HepG2 (cell line): Measurements from ENCODE around the gene CRYGS. TPM values are rescaled to one million over a fixed set of nuclear protein-coding genes. Genes with fewer than 3 reads are reported as not detected.

ENCODE experiments used
- ATAC-seq: fragments of 200-7000 bp; cut with Tn5 transposase; 3 replicates; pipeline ENCODE4 v1.9.1; 2020; ENCODE audit warnings: mild to moderate bottlenecking, moderate library complexity
- BruUV-seq: library from RNA; stranded (reverse); fragments of 400-500 nt; replicated peaks from 2 replicates; lab custom pipeline; 2021; lab: Mats Ljungman, UMichigan
- CTCF ChIA-PET: fragments of 300-600 bp; formaldehyde crosslinking; extraction: SDS; loops from one replicate; lab custom pipeline; 2021; ENCODE audit warnings: low total read pairs, inconsistent platforms, low intra/inter-chr PET ratio; lab: Yijun Ruan, JAX
- POLR2A ChIA-PET: fragments of 350-600 bp; sonication (Branson Sonifier 250); formaldehyde crosslinking; loops from one replicate; lab custom pipeline; 2020; ENCODE audit warnings: antibody characterized with exemption, inconsistent platforms; lab: Yijun Ruan, JAX
- DNase-seq: peaks from one replicate; pipeline ENCODE4 v3.0.0-alpha.2; 2015; ENCODE audit warnings: low spot score
- FAIRE-seq: peaks from 3 replicates; lab custom pipeline; 2011; peaks lifted over from hg19 to GRCh38; lab: Jason Lieb, UNC
- H2AFZ ChIP-seq: one replicate; pipeline ENCODE4 v1.6.1; 2011; ENCODE audit warnings: low read length, inconsistent platforms
- H3K27ac ChIP-seq: fragments of 300-600 bp; 3 replicates; pipeline ENCODE4 v1.8.0; 2011; ENCODE audit warnings: mixed run types, mild to moderate bottlenecking, mixed read lengths, low read length, inconsistent platforms; ENCODE audit not compliant: insufficient read depth; ENCODE audit errors: extremely low read length
- H3K27me3 ChIP-seq, 2 experiments: fragments of 200-600 bp in 1 of 2; 2 replicates in 1 of 2; 3 replicates in 1 of 2; pipeline versions ENCODE4 v1.6.0 to v1.8.0; 2011; ENCODE audit warnings: low read length in 2 of 2, mild to moderate bottlenecking in 2 of 2, moderate library complexity in 2 of 2, inconsistent platforms in 1 of 2; ENCODE audit not compliant: insufficient read depth in 2 of 2, control insufficient read depth in 1 of 2
- H3K36me3 ChIP-seq, 2 experiments: fragments of 200-600 bp in 1 of 2; replicated peaks in 1 of 2; 2 replicates in 1 of 2; 3 replicates in 1 of 2; pipeline versions ENCODE4 v1.5.1 to v1.8.0; 2011; ENCODE audit warnings: low read length in 2 of 2, inconsistent platforms in 1 of 2; ENCODE audit not compliant: insufficient read depth in 2 of 2, control insufficient read depth in 1 of 2
- H3K4me1 ChIP-seq: 2 replicates; pipeline ENCODE4 v1.5.1; 2012; ENCODE audit warnings: low read length, inconsistent platforms; ENCODE audit not compliant: insufficient read depth
- H3K4me2 ChIP-seq: 2 replicates; pipeline ENCODE4 v1.6.0; 2011; ENCODE audit warnings: low read depth, low read length, inconsistent platforms
- H3K4me3 ChIP-seq, 3 experiments: fragments of 200-600 bp in 1 of 3; sonication (generic), shearing (Covaris generic) in 1 of 3; replicated peaks in 1 of 3; 2 replicates each; pipeline ENCODE4 v1.5.1; 2011 to 2016; ENCODE audit warnings: low read length in 3 of 3, inconsistent platforms in 2 of 3, low read depth in 2 of 3, mild to moderate bottlenecking in 2 of 3, control low read depth in 1 of 3, mixed read lengths in 1 of 3; ENCODE audit not compliant: insufficient read depth in 1 of 3
- H3K79me2 ChIP-seq: one replicate; pipeline ENCODE4 v1.6.1; 2011; ENCODE audit warnings: low read length, inconsistent platforms; ENCODE audit not compliant: insufficient read depth
- H3K9ac ChIP-seq: 2 replicates; pipeline ENCODE4 v1.6.0; 2011; ENCODE audit warnings: mild to moderate bottlenecking, low read depth, low read length, inconsistent platforms; ENCODE audit not compliant: insufficient read depth
- H3K9me3 ChIP-seq: 2 replicates; pipeline ENCODE4 v1.5.1; 2012; ENCODE audit warnings: mild to moderate bottlenecking, low read length
- H4K20me1 ChIP-seq: 2 replicates; pipeline ENCODE4 v1.6.0; 2011; ENCODE audit warnings: inconsistent platforms, mild to moderate bottlenecking, low read length, moderate library complexity; ENCODE audit not compliant: insufficient read depth
- CTCF ChIP-seq: sonication (generic); formaldehyde crosslinking; IDR thresholded peaks from 2 replicates; pipeline ENCODE4 v1.5.0; 2020; ENCODE audit warnings: mild to moderate bottlenecking, missing genetic modification reagents, moderate library complexity
- MIER2 ChIP-seq: IDR thresholded peaks from 2 replicates; pipeline ENCODE4 v1.6.1; 2016; ENCODE audit warnings: missing biosample characterization, missing genetic modification reagents
- REST ChIP-seq, 2 experiments: IDR thresholded peaks; 2 replicates each; pipeline ENCODE4 v1.6.1; 2011 to 2012; ENCODE audit warnings: low read length in 2 of 2, borderline replicate concordance in 1 of 2, low read depth in 1 of 2, mild to moderate bottlenecking in 1 of 2, moderate library complexity in 1 of 2
- SP1 ChIP-seq, 2 experiments: fragments of 450-650 bp in 1 of 2; sonication (generic) in 1 of 2; formaldehyde crosslinking in 1 of 2; IDR thresholded peaks; 2 replicates each; pipeline versions ENCODE4 v1.4.0 to v1.6.1; 2016 to 2020; ENCODE audit warnings: missing genetic modification reagents in 1 of 2
- ZNF296 ChIP-seq: sonication (generic); formaldehyde crosslinking; conservative IDR thresholded peaks from 2 replicates; pipeline ENCODE4 v1.5.0; 2020; ENCODE audit warnings: mild to moderate bottlenecking, missing genetic modification reagents
- WGBS: methylation state at CpG from one replicate; pipeline ENCODE4 v1.1.6; 2017; ENCODE audit warnings: low lambda C conversion rate; 5-methylcytosine and 5-hydroxymethylcytosine counted together
- in situ Hi-C: cut with HindIII; loops from 2 replicates; pipeline ENCODE4 v1.10.0; 2017; ENCODE audit warnings: low pct_unique_long_range_greater_than_20kb; ENCODE audit not compliant: extremely low pct_ligation_motif_present
- intact Hi-C: fragments of 100-400 bp; cut with micrococcal nuclease; formaldehyde crosslinking; loops from one replicate; pipeline ENCODE4 v1.10.0; 2022; ENCODE audit not compliant: unreplicated experiment
- polyA plus RNA-seq, 8 experiments: library from polyadenylated mRNA; depleted of rRNA in 3 of 8; stranded (reverse) in 7 of 8; unstranded in 1 of 8; fragments of >200 nt; fragmentation: Illumina TruSeq in 4 of 8; extraction: Trizol in 4 of 8; gene quantifications; 2 replicates each; pipeline versions ENCODE4 v1.2.1 to v1.2.3, GENCODE V29; 2011 to 2016; ENCODE audit warnings: low read depth in 4 of 8, missing spikeins in 1 of 8, mixed read lengths in 1 of 8; ENCODE audit not compliant: insufficient read depth in 1 of 8
- total RNA-seq, 5 experiments: library from RNA; depleted of rRNA; stranded (reverse); fragments of >200 nt; fragmentation: Illumina TruSeq; extraction: Trizol; gene quantifications; 2 replicates each; pipeline ENCODE4 v1.2.3, GENCODE V29; 2016; ENCODE audit warnings: low read depth in 1 of 5

The CRYGS gene
- total and polyA plus RNA-seq, 2 of the 13 experiments (the other 11 are each of a cell fraction or from before 2014, with no cell fraction given): 2.1 to 6.7 TPM

- no peak overlapping the region for H2AFZ ChIP-seq
- no peak overlapping the region for H3K27ac ChIP-seq
- ChIA-PET POLR2A (no interaction called here), CTCF (no interaction called here)
- peaks cover 1 to 4% of the 10 kb centered on the region in 2 experiments; a peak in 2 of 5 replicates for H3K27me3 ChIP-seq
- WGBS: 28% methylated on average over 5 of the region's 5 CpGs
- intact Hi-C loops (no loop called here), in situ Hi-C loops (no loop called here)
- peaks cover 15% of the 10 kb centered on the region for H3K4me1 ChIP-seq
- FAIRE-seq (no peak), DNase-seq (no peak), ATAC-seq (peak; percentile 13; the same call in 1 of the 3 replicates)
- no peaks in the 10 kb centered on the region for H3K36me3 ChIP-seq
- H3K79me2 ChIP-seq: no peaks in the 10 kb centered on the region
- no peaks in the 10 kb centered on the region for H4K20me1 ChIP-seq
- no peak overlapping the region for H3K9ac ChIP-seq
- peak in 1 of 2 experiments; percentile 74; a peak in 2 of 4 replicates for TF ChIP-seq REST (IDR thresholded peaks at IDR 0.05; ENCODE audit: borderline replicate concordance in 1 of 2, low read depth in 1 of 2, low read length in 2 of 2)
- TF ChIP-seq CTCF (CRISPR knock-in tag): 0 out of 2 replicates have a peak, but pooled peaks have one; percentile 12
- TF ChIP-seq SP1 (IDR thresholded peaks at IDR 0.05): no peak
- no peak for TF ChIP-seq SP1 (CRISPR knock-in tag; IDR thresholded peaks at IDR 0.05)
- TF ChIP-seq MIER2: 0 out of 2 replicates have a peak, but pooled peaks have one; percentile 29
- TF ChIP-seq ZNF296 (CRISPR knock-in tag): no peak
- no peak overlapping the region for H3K4me2 ChIP-seq
- no peak overlapping the region for H3K4me3 ChIP-seq
- BruUV-seq: no TSS peak
- no peaks in the 10 kb centered on the region for H3K9me3 ChIP-seq
Measured at GRCh38 chr3:186511702-186512101, 32.5 kb downstream of the CRYGS start.
